Fibroblast of mammary gland (primary cell): ENCODE measurements around the gene CHRNA9.

Experiments used
- DNase-seq: peaks from one replicate; pipeline ENCODE4 v3.0.0-alpha.2; 2010; ENCODE audit warnings: low read depth
- H3K4me3 ChIP-seq: 2 replicates; pipeline ENCODE4 v1.5.1; 2011; ENCODE audit warnings: low read depth, mild to moderate bottlenecking, low read length, moderate library complexity; ENCODE audit not compliant: control insufficient read depth
- CTCF ChIP-seq: conservative IDR thresholded peaks from 2 replicates; pipeline ENCODE4 v1.5.1; 2011; ENCODE audit warnings: low read depth, low read length, inconsistent platforms; ENCODE audit not compliant: control insufficient read depth, insufficient read depth

CHRNA9 gene

GRCh38 chr4:40375095-40375494 is 40.0 kb downstream of the CHRNA9 start:
- H3K4me3 ChIP-seq, result no peak overlapping the region
- no peak for TF ChIP-seq CTCF
- no peak for DNase-seq

GRCh38 chr4:40375620-40376019 is 40.5 kb downstream of the CHRNA9 start:
- TF ChIP-seq CTCF, result no peak

GRCh38 chr4:40377512-40378365 is 42.6 kb downstream of the CHRNA9 start:
- H3K4me3 ChIP-seq, result no peak overlapping the region
- no peak for TF ChIP-seq CTCF
- DNase-seq, result peak; percentile 23

More at GRCh38 chr4:40375620-40376019, 40.5 kb downstream of the CHRNA9 start:
- no peak for DNase-seq
- no peak overlapping the region for H3K4me3 ChIP-seq

GRCh38 chr4:40378619-40379018 is 43.5 kb downstream of the CHRNA9 start:
- H3K4me3 ChIP-seq, result no peak overlapping the region
- DNase-seq, result no peak

GRCh38 chr4:40379248-40379647 is 44.1 kb downstream of the CHRNA9 start:
- DNase-seq, result no peak
- H3K4me3 ChIP-seq, result no peak overlapping the region
- no peak for TF ChIP-seq CTCF

More at GRCh38 chr4:40378619-40379018, 43.5 kb downstream of the CHRNA9 start:
- no peak for TF ChIP-seq CTCF

- DNase-seq, result no peak
- H3K4me3 ChIP-seq, result no peak overlapping the region
- TF ChIP-seq CTCF, result no peak
Measured at GRCh38 chr4:40380647-40381046, 45.5 kb downstream of the CHRNA9 start.
